ENCODE data around the gene CDHR2. TPM values are rescaled to one million over a fixed set of nuclear protein-coding genes. Genes with fewer than 3 reads are reported as not detected.

CDHR2 gene
- polyA plus RNA-seq, 1 experiment, result not detected

- POLR2A ChIA-PET, result interaction anchor here (1.9 kb wide), 1 partner anchor 16 kb away, joined by 9 read pairs; the partner anchor contains the start of gene RNF44
- Histone ChIP-seq H3K27me3 (ENCODE audit: control insufficient read depth, insufficient read depth, low read length) (peaks cover 11% of the 10 kb centered on the region), H3K27ac (ENCODE audit: low read depth, low read length) (no peak overlapping the region), H3K9me3 (ENCODE audit: control insufficient read depth, insufficient read depth, low read length) (no peaks in the 10 kb centered on the region; the same call in 1 of the 2 replicates), H3K4me3 (ENCODE audit: low read depth, low read length) (no peak overlapping the region)
- CTCF ChIA-PET, result no interaction called here
- no peak for DNase-seq (ENCODE audit: low read depth, low spot score)
- no peak for TF ChIP-seq CTCF (IDR thresholded peaks at IDR 0.05; ENCODE audit: low read depth, low read length)
These were observed 4.3 kb downstream of the CDHR2 start for GRCh38 chr5:176553260-176554085.

- DNase-seq (ENCODE audit: low read depth, low spot score), result no peak
- Histone ChIP-seq H3K9me3 (ENCODE audit: control insufficient read depth, insufficient read depth, low read length) (peaks cover 5% of the 10 kb centered on the region), H3K4me3 (ENCODE audit: low read depth, low read length) (no peak overlapping the region), H3K27me3 (ENCODE audit: control insufficient read depth, insufficient read depth, low read length) (peaks cover 10% of the 10 kb centered on the region), H3K27ac (ENCODE audit: low read depth, low read length) (no peak overlapping the region)
- ChIA-PET CTCF (interaction anchor here (1.1 kb wide), 2 partner anchors 16 to 110 kb away, joined by 3 to 4 read pairs; no protein-coding TSS in a partner anchor), POLR2A (no interaction called here)
- TF ChIP-seq CTCF (IDR thresholded peaks at IDR 0.05; ENCODE audit: low read depth, low read length), result no peak
These were observed 8.7 kb downstream of the CDHR2 start for GRCh38 chr5:176557846-176558245.

GRCh38 chr5:176559683-176560082 lies 10.5 kb downstream of the CDHR2 start:
- POLR2A ChIA-PET, result no interaction called here
- no peak for DNase-seq (ENCODE audit: low read depth, low spot score)
- Histone ChIP-seq H3K27ac (ENCODE audit: low read depth, low read length) (no peak overlapping the region), H3K9me3 (ENCODE audit: control insufficient read depth, insufficient read depth, low read length) (peaks cover 5% of the 10 kb centered on the region), H3K4me3 (ENCODE audit: low read depth, low read length) (no peak overlapping the region), H3K27me3 (ENCODE audit: control insufficient read depth, insufficient read depth, low read length) (peaks cover 4% of the 10 kb centered on the region)
- TF ChIP-seq CTCF (IDR thresholded peaks at IDR 0.05; ENCODE audit: low read depth, low read length), result no peak
- CTCF ChIA-PET, result interaction anchor here (0.7 to 1.0 kb wide), 2 partner anchors 13 to 14 kb away, joined by 5 read pairs; no protein-coding TSS in a partner anchor

- ChIA-PET POLR2A (no interaction called here), CTCF (no interaction called here)
- Histone ChIP-seq H3K4me3 (ENCODE audit: low read depth, low read length) (no peak overlapping the region), H3K9me3 (ENCODE audit: control insufficient read depth, insufficient read depth, low read length) (peaks cover 5% of the 10 kb centered on the region), H3K27ac (ENCODE audit: low read depth, low read length) (no peak overlapping the region), H3K27me3 (ENCODE audit: control insufficient read depth, insufficient read depth, low read length) (peaks cover 4% of the 10 kb centered on the region)
- no peak for DNase-seq (ENCODE audit: low read depth, low spot score)
- no peak for TF ChIP-seq CTCF (IDR thresholded peaks at IDR 0.05; ENCODE audit: low read depth, low read length)
These were observed 11.2 kb downstream of the CDHR2 start for GRCh38 chr5:176560364-176560763.

GRCh38 chr5:176561259-176561658 lies 12.1 kb downstream of the CDHR2 start:
- CTCF ChIA-PET, result interaction anchor here (0.5 to 1.5 kb wide), 3 partner anchors 27 to 114 kb away, joined by 3 to 5 read pairs (median 4); no protein-coding TSS in a partner anchor
- Histone ChIP-seq H3K27me3 (ENCODE audit: control insufficient read depth, insufficient read depth, low read length) (peaks cover 4% of the 10 kb centered on the region), H3K9me3 (ENCODE audit: control insufficient read depth, insufficient read depth, low read length) (peaks cover 6% of the 10 kb centered on the region), H3K27ac (ENCODE audit: low read depth, low read length) (no peak overlapping the region), H3K4me3 (ENCODE audit: low read depth, low read length) (no peak overlapping the region)
- DNase-seq (ENCODE audit: low read depth, low spot score), result no peak
- no peak for TF ChIP-seq CTCF (IDR thresholded peaks at IDR 0.05; ENCODE audit: low read depth, low read length)
- POLR2A ChIA-PET, result no interaction called here
